GM19463 (cell line): ENCODE measurements around the gene STARD7.
A peak's percentile ranks its signal among the peaks of the same experiment; 100 is the strongest.
"Not testable (repeated sequence)": the region's sequence is repeated elsewhere in the genome, so short reads cannot be mapped to it uniquely, and the experiment has no call there.

ENCODE experiments used
- ATAC-seq: cut with Tn5 transposase; IDR thresholded peaks from one replicate; pipeline ENCODE4 v1.9.1; 2021; ENCODE audit warnings: mild to moderate bottlenecking, moderate library complexity; ENCODE audit not compliant: unreplicated experiment

STARD7 gene, protein sequence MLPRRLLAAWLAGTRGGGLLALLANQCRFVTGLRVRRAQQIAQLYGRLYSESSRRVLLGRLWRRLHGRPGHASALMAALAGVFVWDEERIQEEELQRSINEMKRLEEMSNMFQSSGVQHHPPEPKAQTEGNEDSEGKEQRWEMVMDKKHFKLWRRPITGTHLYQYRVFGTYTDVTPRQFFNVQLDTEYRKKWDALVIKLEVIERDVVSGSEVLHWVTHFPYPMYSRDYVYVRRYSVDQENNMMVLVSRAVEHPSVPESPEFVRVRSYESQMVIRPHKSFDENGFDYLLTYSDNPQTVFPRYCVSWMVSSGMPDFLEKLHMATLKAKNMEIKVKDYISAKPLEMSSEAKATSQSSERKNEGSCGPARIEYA

GRCh38 chr2:96208143-96209010 lies at the start of gene STARD7:
TSS of gene STARD7 (minus strand) at chr2:96208827. CDS start at chr2:96208434, 393 bp downstream.
- peak; percentile 90 for ATAC-seq

GRCh38 chr2:96257744-96258143 lies 49.1 kb upstream of the STARD7 start:
- not testable (repeated sequence) for ATAC-seq

GRCh38 chr2:96256611-96257113 lies 48.0 kb upstream of the STARD7 start:
- ATAC-seq, result no peak

DNA sequence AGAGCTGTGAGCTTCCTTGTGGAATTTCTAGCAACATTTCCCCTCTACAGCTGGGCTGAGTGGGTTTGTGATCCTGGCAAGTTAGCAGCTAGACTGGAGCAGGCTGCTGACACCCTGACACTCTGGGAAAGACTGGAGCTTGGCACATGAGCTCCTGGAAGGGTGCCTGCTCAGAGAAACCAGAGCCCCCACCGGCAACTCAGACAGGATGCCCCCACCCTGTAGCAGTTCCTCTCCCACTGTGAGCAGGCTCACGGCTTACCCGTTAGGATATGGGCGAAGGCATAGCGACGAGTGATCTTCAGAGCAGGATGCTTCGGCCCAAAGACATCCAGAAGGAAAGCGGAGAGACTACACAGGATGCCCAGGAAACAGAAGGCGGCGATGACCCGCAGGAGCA lies 45.9 kb upstream of the STARD7 start:
- ATAC-seq, result no peak

DNA sequence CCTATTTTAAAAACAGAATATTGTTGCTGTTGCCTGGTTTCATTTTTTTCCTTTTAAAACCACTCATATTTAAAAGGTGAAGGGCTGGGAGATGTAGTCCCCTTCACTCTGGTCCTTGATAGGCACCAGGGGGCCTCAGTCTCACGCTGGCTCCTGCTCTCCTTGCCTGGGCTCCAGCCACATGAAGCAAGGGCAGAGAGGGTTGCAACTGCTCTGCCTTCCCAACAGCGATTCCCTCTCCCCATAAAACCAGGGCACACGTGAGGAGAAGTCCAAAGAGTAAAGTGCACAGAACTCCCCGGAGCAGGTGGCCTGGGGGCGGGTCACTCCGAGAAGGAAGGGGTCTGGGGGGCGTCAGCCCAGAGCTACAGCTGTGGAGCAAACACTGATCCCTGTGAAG lies 44.4 kb upstream of the STARD7 start:
- ATAC-seq, result no peak

GRCh38 chr2:96252526-96252925 lies 43.9 kb upstream of the STARD7 start:
- ATAC-seq, result no peak

DNA sequence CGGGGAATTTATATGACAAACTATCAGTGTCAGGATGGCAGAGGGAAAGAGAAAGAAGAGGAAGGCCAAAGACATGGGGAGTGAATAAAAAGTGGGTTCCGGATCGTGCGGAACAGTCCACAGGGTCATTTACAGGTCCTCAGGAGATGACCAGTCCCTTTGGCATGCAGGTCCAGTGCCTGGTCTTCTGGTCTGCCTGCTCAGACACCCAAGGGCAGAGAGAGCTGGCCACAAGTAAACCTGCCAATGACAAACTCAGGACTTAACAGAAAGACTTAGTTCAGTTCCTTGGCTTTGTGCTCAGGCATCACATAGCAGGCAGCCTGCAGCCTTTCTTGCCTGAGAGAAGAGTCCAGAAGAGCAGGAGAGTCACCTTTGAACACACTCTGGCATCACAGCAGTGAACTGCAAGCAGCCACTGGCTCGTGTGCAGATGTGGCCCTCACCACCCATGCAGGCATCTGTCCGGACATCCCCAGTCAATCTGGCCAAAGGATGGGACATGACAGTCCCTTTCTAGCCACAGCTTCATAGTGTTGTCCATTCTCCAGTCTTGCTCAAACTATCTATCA lies 43.2 kb upstream of the STARD7 start:
- ATAC-seq, result no peak

DNA sequence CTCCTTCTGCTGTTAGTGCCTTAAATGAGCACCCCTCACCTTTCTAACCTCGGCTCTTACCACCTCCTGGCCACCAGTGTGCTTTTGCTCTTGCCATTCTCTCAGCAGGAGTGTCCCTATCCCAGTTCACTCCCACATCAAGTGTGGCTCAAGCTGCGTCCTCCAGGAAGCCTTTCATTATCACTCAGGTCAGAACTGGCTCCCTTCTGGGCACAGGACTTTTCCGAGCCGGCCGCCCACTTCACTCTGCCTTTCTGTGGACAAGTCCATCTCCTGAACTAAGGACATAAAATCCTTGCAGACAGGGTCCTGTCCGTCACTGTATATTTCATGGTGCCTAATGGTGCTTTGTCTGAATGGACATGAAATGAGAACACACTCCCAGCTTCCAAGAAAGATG lies 41.6 kb upstream of the STARD7 start:
- no peak for ATAC-seq

DNA sequence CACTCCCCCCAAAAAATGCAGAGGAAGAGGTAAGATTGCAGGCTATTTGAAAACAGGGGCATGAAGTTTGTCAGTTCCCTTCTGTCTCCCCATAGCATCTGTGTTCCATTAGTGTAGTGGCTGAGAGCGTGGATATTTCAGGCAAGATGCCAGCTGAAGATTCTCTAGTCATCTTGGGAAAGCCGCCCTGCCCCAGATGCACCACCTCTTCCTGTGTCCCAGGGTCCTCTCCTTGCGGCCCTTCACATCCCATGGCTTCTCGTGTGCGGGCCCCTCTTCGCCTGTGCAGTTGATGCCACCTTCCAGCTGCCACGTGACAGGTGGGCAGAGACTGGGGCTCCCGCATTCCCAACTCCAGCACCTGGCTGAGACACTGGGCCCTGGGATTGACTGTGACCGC lies 41.0 kb upstream of the STARD7 start:
- ATAC-seq, result no peak

DNA sequence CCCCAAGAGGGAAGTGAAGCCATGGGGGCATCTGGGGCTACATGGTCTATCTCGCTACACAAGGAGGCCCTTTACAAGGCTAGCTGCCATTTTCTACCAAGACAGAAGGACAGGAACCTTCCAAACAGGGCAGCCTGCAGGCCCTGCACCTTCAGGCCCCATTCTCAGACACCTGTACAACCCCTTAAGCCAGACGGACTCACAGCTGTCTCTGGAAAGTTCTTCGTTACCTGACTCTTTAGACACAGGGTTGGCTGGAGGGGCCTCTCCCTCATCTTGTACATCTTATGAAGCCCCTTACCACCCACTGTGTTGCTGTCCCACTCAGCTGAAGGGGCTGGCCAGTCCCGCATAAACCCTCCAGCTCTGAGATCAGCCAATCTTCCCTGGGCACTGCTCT lies 40.0 kb upstream of the STARD7 start:
- ATAC-seq, result no peak

GRCh38 chr2:96247896-96248295 lies 39.3 kb upstream of the STARD7 start:
- ATAC-seq, result no peak

GRCh38 chr2:96247009-96247408 lies 38.4 kb upstream of the STARD7 start:
- ATAC-seq, result no peak

DNA sequence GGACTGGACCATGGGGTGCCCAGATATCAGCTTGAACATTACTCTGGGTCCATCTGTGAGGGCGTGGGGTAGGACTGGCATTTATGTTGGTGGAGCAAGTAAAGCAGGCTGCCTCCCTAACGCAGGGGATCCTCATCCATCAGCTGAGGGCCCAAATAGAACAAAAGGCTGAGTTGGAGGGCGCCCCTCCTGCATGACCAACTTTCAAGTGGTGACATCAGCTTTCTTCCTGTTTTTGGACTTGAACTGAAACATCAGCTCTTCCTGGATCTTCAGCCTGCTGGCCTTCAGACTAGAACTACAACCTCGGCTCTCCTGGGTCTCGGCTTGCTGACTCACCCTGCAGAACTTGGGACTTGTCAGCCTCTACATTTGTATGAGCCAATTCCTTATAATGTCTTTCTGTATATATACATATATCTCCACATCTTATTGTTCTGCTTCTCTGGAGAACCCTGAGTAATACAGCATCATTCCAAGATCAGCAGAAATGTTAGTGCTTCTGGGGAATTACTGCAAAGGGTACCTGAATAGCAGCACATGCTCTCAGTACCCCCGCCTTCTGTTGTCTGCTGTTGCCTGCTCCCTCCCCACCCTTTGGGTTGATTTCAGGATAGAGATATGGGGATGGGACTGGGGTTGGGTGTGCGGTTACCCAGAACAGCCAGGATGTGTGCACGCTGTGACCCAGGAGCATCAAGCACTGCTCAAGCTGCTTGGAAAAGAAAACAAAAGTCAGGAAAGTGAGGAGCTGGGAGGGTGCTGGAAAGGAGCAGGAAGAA lies 37.2 kb upstream of the STARD7 start:
- no peak for ATAC-seq

GRCh38 chr2:96243843-96244242 lies 35.2 kb upstream of the STARD7 start:
- no peak for ATAC-seq

DNA sequence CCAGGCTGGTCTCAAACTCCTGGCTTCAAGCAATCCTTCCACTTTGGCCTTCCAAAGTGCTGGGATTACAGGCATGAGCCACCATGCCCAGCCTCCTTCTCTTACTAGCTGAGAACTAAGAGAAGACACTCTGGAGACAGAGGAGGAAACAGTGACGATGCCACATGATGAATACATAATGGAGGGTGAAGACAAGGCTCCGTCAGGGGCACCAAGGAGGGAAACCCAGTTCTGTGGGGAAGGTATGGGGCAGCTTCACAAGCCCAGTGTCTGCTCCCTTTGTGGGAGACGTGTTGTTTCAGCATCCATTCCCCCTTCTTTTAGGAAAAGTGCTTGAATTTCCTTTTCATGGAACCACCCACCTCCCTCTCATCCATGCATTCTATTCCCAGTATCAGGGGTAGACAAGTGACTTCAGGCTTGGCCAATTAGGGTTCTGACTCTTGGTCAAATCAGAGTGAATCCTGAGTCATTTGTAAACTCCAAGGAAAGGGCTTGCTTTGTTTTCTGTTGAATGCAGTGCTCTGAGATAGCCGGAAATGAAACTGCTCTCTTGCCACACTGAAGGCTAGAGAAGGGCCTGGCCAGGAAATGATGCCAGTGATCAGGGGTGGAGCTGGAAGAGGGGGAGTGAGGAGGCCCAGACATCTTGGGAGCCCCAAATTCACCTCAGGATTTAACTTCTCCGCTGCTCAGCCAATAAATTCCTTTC lies 33.4 kb upstream of the STARD7 start:
- ATAC-seq, result peak; percentile 92

DNA sequence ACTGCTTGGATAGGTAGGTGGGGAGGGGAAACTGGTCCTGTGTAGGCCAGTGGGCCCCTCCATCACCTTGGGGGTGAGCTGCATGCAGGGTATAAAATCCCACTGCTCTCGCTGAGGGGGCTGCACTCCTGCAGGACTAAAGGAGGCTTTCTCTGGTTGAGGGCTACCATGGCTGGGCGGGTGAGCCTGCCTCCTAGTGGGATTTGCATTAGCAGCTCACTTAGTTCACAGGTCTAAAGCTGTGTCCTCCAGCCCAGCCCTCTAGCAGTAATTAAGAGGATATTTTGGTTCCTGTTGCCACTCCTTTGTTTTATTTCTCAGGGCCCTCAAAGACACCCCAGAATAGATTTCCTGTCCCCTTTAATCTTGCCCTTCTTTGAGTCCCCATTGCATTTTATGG lies 32.6 kb upstream of the STARD7 start:
- ATAC-seq, result no peak

DNA sequence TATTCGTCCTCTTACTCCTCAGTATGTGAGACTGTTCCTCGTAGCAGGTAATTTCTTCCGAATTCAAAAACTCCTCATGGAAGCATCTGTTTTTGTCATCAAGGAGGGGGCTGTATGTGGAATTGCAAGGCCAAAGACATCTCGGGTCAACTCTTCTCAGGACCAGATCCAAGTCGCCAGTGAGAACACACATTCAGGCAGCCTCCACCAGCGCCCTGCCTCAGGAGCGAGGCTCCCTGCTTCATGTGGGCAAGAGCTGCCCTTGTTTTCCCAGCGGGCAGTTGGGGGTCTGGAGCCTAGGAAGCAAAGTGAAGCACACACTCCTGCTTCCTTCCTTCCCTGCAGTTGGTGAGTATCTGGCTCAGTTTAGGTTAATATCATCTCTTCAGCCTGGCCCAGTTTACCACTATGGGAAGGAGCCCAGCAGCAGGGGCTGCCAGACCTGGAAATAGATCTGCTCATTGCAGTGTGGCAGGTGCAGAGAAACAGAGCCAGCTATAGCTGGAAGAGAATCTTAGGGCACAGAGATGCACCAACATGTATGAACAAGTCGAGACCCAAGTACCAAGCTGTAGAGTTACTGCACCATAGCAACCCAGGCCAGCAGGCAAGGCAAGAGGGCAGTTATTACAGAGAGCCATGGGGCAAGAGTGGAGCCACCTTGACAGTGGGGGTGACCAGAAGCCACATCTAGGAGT lies 31.9 kb upstream of the STARD7 start:
- no peak for ATAC-seq

GRCh38 chr2:96239745-96240264 lies 31.2 kb upstream of the STARD7 start:
- ATAC-seq, result no peak

GRCh38 chr2:96239091-96239490 lies 30.5 kb upstream of the STARD7 start:
- no peak for ATAC-seq
